ENCODE measurements around the gene TIPRL. TPM values are rescaled to one million over a fixed set of nuclear protein-coding genes. Genes with fewer than 3 reads are reported as not detected.

TIPRL gene
- total RNA-seq, 1 donor from 2014 or later = 27.4 TPM

DNA sequence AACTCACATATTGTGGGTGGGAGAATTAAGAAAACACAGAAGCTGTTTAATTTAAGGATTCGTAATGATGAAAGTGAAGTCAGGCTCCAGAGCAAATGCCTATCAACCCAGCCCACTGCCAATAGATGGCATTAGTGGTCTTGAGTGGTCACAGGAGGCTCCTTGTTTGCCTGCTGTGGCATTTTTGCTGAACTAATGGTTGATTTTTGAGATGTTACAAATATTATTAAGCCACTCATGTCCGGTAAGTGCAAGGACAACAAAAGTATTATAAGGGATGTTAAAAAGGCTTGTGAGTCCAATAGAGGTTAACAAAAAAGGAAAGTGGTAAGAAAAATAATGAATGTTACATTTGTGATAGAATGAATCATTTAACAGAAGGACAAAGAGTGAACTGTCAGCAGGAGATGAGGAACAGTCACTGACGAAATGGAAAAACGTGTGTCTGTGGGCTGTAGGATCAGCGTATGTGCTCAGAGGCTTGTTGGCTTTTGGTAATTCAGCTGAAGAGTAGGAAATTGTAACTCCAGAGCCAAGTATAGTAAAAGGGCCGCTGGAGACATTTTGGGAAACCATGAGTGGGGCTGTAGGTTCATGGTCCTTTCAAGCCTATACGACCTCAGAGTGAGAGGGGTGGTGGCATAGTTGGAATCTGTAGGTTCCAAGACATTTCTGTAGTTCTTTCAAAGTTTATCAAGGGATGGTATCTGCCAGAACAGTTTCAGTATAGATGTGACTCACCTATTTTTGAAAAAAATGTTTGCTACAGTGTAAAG lies 58.3 kb downstream of the TIPRL start:
- H3K36me3 Mint-ChIP-seq (ENCODE audit: insufficient read depth) = peaks cover 44% of the 10 kb centered on the region
- H3K27ac Mint-ChIP-seq = no peak overlapping the region
- TF ChIP-seq, protein P1, sequence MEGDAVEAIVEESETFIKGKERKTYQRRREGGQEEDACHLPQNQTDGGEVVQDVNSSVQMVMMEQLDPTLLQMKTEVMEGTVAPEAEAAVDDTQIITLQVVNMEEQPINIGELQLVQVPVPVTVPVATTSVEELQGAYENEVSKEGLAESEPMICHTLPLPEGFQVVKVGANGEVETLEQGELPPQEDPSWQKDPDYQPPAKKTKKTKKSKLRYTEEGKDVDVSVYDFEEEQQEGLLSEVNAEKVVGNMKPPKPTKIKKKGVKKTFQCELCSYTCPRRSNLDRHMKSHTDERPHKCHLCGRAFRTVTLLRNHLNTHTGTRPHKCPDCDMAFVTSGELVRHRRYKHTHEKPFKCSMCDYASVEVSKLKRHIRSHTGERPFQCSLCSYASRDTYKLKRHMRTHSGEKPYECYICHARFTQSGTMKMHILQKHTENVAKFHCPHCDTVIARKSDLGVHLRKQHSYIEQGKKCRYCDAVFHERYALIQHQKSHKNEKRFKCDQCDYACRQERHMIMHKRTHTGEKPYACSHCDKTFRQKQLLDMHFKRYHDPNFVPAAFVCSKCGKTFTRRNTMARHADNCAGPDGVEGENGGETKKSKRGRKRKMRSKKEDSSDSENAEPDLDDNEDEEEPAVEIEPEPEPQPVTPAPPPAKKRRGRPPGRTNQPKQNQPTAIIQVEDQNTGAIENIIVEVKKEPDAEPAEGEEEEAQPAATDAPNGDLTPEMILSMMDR (IDR thresholded peaks at IDR 0.05; ENCODE audit: unreplicated experiment) = no peak
- no peak for DNase-seq (ENCODE audit: low spot score, unreplicated experiment)
- no peaks in the 10 kb centered on the region for H3K27me3 Mint-ChIP-seq
- H3K4me1 Mint-ChIP-seq (ENCODE audit: low read depth) = peaks cover 9% of the 10 kb centered on the region
- no peak overlapping the region for H3K4me3 Mint-ChIP-seq (ENCODE audit: low read depth)
- H3K9me3 Mint-ChIP-seq (ENCODE audit: low read depth) = no peaks in the 10 kb centered on the region

DNA sequence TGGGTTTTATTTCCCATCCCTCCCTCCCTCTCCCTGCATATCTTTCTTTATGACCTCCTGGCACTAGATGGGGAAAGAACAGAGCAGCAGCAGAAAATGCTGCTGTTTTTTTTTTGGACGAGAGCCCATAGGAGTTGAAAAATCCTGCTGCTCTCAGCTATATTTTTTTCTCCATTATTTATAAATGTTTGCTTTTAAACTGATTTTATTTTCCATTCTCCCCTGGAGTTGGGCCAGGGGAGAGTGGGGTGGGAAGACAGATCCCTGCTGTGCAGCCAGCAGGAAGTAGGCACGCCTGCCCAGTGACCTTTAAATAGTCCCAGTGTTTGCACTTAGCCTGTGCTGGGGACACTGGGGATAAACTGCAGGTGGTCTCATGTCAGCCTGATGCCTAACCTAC lies 64.4 kb downstream of the TIPRL start:
- Mint-ChIP-seq H3K27me3 (no peaks in the 10 kb centered on the region), H3K27ac (no peak overlapping the region), H3K36me3 (ENCODE audit: insufficient read depth) (peaks cover 58% of the 10 kb centered on the region), H3K4me1 (ENCODE audit: low read depth) (peaks cover 20% of the 10 kb centered on the region), H3K9me3 (ENCODE audit: low read depth) (no peaks in the 10 kb centered on the region), H3K4me3 (ENCODE audit: low read depth) (no peak overlapping the region)
- TF ChIP-seq, protein P1 (IDR thresholded peaks at IDR 0.05; ENCODE audit: unreplicated experiment) = no peak
- DNase-seq (ENCODE audit: low spot score, unreplicated experiment) = no peak

DNA sequence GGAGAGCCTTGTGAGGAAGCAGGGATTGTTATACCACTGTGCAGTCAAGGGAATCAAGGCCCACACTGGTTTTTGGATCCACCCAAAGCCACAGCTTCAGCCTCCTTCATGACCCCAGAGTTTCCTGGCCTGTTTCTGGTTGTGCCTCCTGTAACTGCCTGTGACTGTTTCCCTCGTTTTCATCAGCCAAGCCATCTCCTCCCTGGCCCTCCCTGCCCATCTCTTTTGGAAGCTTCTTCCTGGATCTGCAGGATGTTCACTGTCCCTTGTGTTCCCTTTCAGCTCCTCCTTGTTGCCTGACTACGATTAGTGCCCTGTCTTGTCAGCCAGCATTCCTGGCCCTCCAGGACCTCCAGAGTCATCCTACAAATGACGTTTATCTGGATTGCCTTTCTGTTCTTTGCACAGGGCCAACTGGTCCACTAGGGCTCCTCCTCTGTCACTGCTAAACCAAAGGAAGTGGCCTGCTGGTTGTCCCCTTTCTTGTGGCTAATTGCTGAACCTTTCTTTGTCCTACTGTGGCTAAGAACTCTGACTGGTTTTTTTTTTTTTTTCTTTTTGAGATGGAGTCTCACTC lies 65.0 kb downstream of the TIPRL start:
- Mint-ChIP-seq H3K9me3 (ENCODE audit: low read depth) (no peaks in the 10 kb centered on the region), H3K4me1 (ENCODE audit: low read depth) (peaks cover 19% of the 10 kb centered on the region), H3K27me3 (no peaks in the 10 kb centered on the region), H3K4me3 (ENCODE audit: low read depth) (no peak overlapping the region), H3K36me3 (ENCODE audit: insufficient read depth) (peaks cover 61% of the 10 kb centered on the region), H3K27ac (no peak overlapping the region)
- TF ChIP-seq, protein P1 (IDR thresholded peaks at IDR 0.05; ENCODE audit: unreplicated experiment) = no peak
- no peak for DNase-seq (ENCODE audit: low spot score, unreplicated experiment)

- Mint-ChIP-seq H3K27me3 (no peaks in the 10 kb centered on the region), H3K27ac (no peak overlapping the region), H3K36me3 (ENCODE audit: insufficient read depth) (peaks cover 60% of the 10 kb centered on the region), H3K9me3 (ENCODE audit: low read depth) (no peaks in the 10 kb centered on the region), H3K4me1 (ENCODE audit: low read depth) (peaks cover 21% of the 10 kb centered on the region), H3K4me3 (ENCODE audit: low read depth) (no peak overlapping the region)
- no peak for DNase-seq (ENCODE audit: low spot score, unreplicated experiment)
- TF ChIP-seq, protein P1 (IDR thresholded peaks at IDR 0.05; ENCODE audit: unreplicated experiment) = no peak
Measured at GRCh38 chr1:168245042-168245441, 66.3 kb downstream of the TIPRL start.

DNA sequence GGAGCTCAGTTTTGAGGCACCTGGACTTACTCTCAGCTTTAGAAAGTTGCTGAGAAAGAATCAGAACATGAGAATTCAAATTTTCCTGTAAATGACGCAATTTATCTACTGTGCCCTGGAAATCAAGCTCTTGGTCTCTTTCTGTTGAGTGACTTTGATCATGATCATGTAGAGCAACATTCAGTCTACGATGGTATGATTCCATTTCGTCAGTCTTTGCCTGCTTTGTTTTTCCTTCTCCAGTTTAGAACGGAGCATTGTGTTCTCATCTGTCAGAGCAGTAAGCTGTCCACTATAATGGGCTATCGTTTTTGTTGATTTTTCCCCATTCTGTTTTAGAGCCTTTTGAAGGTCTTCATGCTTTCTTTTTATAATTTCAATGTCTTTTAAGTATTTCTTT lies 67.7 kb downstream of the TIPRL start:
- TF ChIP-seq, protein P1 (IDR thresholded peaks at IDR 0.05; ENCODE audit: unreplicated experiment) = no peak
- no peak for DNase-seq (ENCODE audit: low spot score, unreplicated experiment)
- Mint-ChIP-seq H3K36me3 (ENCODE audit: insufficient read depth) (peaks cover 56% of the 10 kb centered on the region), H3K27me3 (no peaks in the 10 kb centered on the region), H3K27ac (no peak overlapping the region), H3K4me3 (ENCODE audit: low read depth) (no peak overlapping the region), H3K9me3 (ENCODE audit: low read depth) (no peaks in the 10 kb centered on the region), H3K4me1 (ENCODE audit: low read depth) (peaks cover 22% of the 10 kb centered on the region)

Other genes starting within 250 kb of the TIPRL start
- 42.7 and 45.7 TPM in 2 replicates for gene DCAF6, start 242.3 kb upstream of the TIPRL start, total RNA-seq
- gene MPC2, start 241.9 kb upstream of the TIPRL start, total RNA-seq = 81.3 and 90.2 TPM in 2 replicates
- gene GPR161, start 42.0 kb upstream of the TIPRL start, total RNA-seq = 57.7 and 58.5 TPM in 2 replicates
- 55.3 and 58.7 TPM in 2 replicates for gene SFT2D2, start 47.0 kb downstream of the TIPRL start, total RNA-seq
- 2.0 and 2.3 TPM in 2 replicates for gene TBX19, start 101.9 kb downstream of the TIPRL start, total RNA-seq